CD4-positive, alpha-beta T cell (primary cell): ENCODE measurements around the gene GIGYF1. TPM values are rescaled to one million over a fixed set of nuclear protein-coding genes. Genes with fewer than 3 reads are reported as not detected.
"Not testable (repeated sequence)": the region's sequence is repeated elsewhere in the genome, so short reads cannot be mapped to it uniquely, and the experiment has no call there.

Source experiments
- ATAC-seq: fragments of 200-7000 bp; cut with Tn5 transposase; one replicate; pipeline ENCODE4 v1.10.0; 2022; ENCODE audit warnings: mild to moderate bottlenecking; ENCODE audit not compliant: poor library complexity
- CTCF ChIA-PET: fragments of 350-600 bp; sonication (Branson Sonifier 250); formaldehyde crosslinking; loops from one replicate; lab custom pipeline; 2021; ENCODE audit warnings: antibody characterized with exemption, inconsistent platforms; lab: Charles Lee
- POLR2A ChIA-PET: fragments of 350-600 bp; sonication (Branson Sonifier 250); formaldehyde crosslinking; loops from one replicate; lab custom pipeline; 2021; ENCODE audit warnings: antibody characterized with exemption, inconsistent platforms; lab: Charles Lee
- DNase-seq, 14 experiments: peaks; one replicate each; pipeline ENCODE4 v3.0.0-alpha.2; 2013 to 2020; ENCODE audit warnings: mixed read lengths in 2 of 14
- H3K27ac ChIP-seq, 2 donors: one replicate each; pipeline versions ENCODE4 v1.5.1 to v1.7.0; 2013; ENCODE audit warnings: low read length in 2 of 2, low read depth in 1 of 2, mild to moderate bottlenecking in 1 of 2
- H3K27me3 ChIP-seq, 2 experiments: 1 replicate in 1 of 2; 2 replicates in 1 of 2; pipeline versions ENCODE4 v1.6.1 to v1.7.0; 2013; ENCODE audit warnings: low read length in 2 of 2, control low read depth in 1 of 2, mild to moderate bottlenecking in 1 of 2, moderate library complexity in 1 of 2; ENCODE audit not compliant: insufficient read depth in 2 of 2, control insufficient read depth in 1 of 2
- H3K36me3 ChIP-seq: one replicate; pipeline ENCODE4 v1.6.1; 2013; ENCODE audit warnings: low read length, control low read depth; ENCODE audit not compliant: insufficient read depth
- H3K4me1 ChIP-seq: one replicate; pipeline ENCODE4 v1.6.1; 2013; ENCODE audit warnings: low read length, control low read depth; ENCODE audit not compliant: insufficient read depth
- H3K4me3 ChIP-seq: one replicate; pipeline ENCODE4 v1.5.1; 2013; ENCODE audit warnings: mild to moderate bottlenecking, low read length, moderate library complexity
- H3K9me3 ChIP-seq, 2 experiments: 1 replicate in 1 of 2; 2 replicates in 1 of 2; pipeline versions ENCODE4 v1.6.1 to v1.7.0; 2013; ENCODE audit warnings: low read length in 2 of 2, mild to moderate bottlenecking in 2 of 2, control low read depth in 1 of 2, moderate library complexity in 1 of 2; ENCODE audit not compliant: control insufficient read depth in 1 of 2, insufficient read depth in 1 of 2
- H3K27ac Mint-ChIP-seq: one replicate; pipeline ENCODE4 v1.8.0; 2020; ENCODE audit warnings: mixed read lengths
- H3K27me3 Mint-ChIP-seq: one replicate; pipeline ENCODE4 v1.8.0; 2021; ENCODE audit warnings: mixed read lengths
- H3K36me3 Mint-ChIP-seq: one replicate; pipeline ENCODE4 v1.8.0; 2021; ENCODE audit warnings: low read depth, mixed read lengths
- H3K4me1 Mint-ChIP-seq: one replicate; pipeline ENCODE4 v1.8.0; 2021; ENCODE audit warnings: low read depth, mixed read lengths
- H3K4me3 Mint-ChIP-seq: one replicate; pipeline ENCODE4 v1.8.0; 2020; ENCODE audit warnings: mild to moderate bottlenecking, mixed read lengths
- H3K9me3 Mint-ChIP-seq: one replicate; pipeline ENCODE4 v1.8.0; 2020; ENCODE audit warnings: mixed read lengths
- intact Hi-C, 2 experiments: fragments of 100-400 bp; cut with DNase I in 1 of 2; cut with micrococcal nuclease in 1 of 2; formaldehyde crosslinking; loops; one replicate each; pipeline versions ENCODE4 v1.15.1 to v1.9.0; 2023 to 2025; cut with DNase I, micrococcal nuclease
- total RNA-seq, 174 experiments: library from RNA in 2 of 174; stranded (reverse) in 2 of 174; gene quantifications; one replicate each; pipeline ENCODE4 v1.2.3 and lab custom pipeline; 2021 to 2026
- TF ChIP-seq, protein P1 (sequence below): fragments of 200-600 bp; IDR thresholded peaks from one replicate; pipeline ENCODE4 v1.8.0; 2022; ENCODE audit warnings: antibody characterized with exemption, mild to moderate bottlenecking

The GIGYF1 gene
- total RNA-seq, 2 experiments from 2014 or later, result 75.5 to 78.8 TPM

DNA sequence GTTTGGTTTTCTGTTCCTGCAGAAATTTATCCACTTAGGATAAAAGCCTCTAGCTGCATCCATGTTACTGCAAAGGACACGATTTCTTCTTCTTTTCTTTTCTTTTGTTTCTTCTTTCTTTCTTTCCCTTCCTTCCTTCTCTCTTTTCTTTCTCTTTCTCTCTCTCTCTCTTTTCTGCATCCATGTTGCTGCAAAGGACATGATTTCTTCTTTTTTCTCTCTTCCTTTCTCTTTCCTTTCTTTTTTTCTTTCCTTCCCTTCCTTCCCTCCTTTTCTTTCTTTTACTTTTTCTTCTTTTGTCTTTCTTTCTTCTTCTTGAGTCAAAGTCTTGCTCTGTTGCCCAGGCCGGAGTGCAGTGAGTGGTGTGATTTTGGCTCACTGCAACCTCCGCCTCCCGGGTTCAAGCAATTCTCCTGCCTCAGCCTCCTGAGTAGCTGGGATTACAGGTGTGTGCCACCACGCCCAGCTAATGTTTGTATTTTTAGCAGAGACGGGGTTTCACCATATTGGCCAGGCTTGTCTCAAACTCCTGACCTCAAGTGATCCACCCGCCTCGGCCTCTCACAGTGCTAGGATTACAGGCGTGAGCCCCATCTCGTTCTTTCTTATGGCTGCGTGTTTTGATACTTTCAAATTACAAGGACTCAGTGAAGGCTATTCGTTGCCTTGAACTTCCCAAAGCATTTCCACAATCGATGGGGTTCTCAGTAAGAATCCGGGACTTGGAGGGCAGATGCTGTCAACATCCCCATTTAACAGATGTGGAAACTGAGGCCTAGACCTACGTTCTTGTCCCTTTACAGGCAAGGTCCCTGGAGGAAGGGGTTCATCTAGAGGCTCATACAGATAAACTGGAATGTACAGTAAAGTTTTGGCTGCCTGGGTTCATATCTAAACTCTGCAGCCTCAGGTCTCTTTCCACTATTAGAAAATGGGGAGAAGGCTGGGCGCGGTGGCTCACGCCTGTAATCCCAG is 22.4 kb downstream of the GIGYF1 start:
- POLR2A ChIA-PET, result interaction anchor here (0.5 to 1.6 kb wide), 3 partner anchors 18 to 85 kb away, joined by 3 to 17 read pairs (median 3); partner anchors contain the start of genes FBXO24, LRCH4 and MOSPD3
- Mint-ChIP-seq H3K27ac (peak overlapping the region; percentile 92), H3K4me3 (peak overlapping the region; percentile 90)

DNA sequence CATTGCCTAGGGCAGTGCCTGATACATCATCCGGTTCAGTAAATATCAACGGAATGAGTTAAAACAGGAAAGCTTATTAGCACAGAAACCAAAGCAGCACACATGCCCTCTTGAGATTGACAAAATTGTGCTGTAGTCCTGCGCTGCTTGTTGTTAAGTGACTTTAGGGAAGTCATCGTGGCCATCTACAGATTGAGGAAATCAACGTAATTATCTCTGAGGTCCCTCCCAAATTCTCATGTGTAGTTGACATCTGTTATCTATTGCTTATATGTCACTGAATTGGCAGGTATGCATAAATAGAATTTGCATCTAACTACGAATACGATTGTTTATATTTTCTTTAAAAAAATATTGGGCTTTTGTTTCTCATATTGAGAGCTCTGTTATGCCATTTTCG is 24.0 kb downstream of the GIGYF1 start:
- Mint-ChIP-seq H3K9me3 (no peaks in the 10 kb centered on the region), H3K27ac (no peak overlapping the region), H3K36me3 (peaks cover 14% of the 10 kb centered on the region), H3K4me1 (peaks cover 5% of the 10 kb centered on the region), H3K4me3 (no peak overlapping the region), H3K27me3 (no peaks in the 10 kb centered on the region)
- ATAC-seq (no peak), DNase-seq (no peak)
- Histone ChIP-seq H3K4me3 (no peak overlapping the region), H3K36me3 (no peaks in the 10 kb centered on the region), H3K9me3 (no peaks in the 10 kb centered on the region), H3K4me1 (peaks cover 18% of the 10 kb centered on the region), H3K27ac (no peak overlapping the region), H3K27me3 (no peaks in the 10 kb centered on the region)
- ChIA-PET CTCF (no interaction called here), POLR2A (interaction anchor here (0.9 to 1.0 kb wide), 2 partner anchors 36 to 83 kb away, joined by 3 read pairs; partner anchors contain the start of gene POP7)
- intact Hi-C loops, result loop anchor here (5.0 kb wide), 2 partner anchors 43 to 233 kb away; partner anchors contain the start of gene PPP1R35 (in 1 of the 2)
- TF ChIP-seq, protein P1, sequence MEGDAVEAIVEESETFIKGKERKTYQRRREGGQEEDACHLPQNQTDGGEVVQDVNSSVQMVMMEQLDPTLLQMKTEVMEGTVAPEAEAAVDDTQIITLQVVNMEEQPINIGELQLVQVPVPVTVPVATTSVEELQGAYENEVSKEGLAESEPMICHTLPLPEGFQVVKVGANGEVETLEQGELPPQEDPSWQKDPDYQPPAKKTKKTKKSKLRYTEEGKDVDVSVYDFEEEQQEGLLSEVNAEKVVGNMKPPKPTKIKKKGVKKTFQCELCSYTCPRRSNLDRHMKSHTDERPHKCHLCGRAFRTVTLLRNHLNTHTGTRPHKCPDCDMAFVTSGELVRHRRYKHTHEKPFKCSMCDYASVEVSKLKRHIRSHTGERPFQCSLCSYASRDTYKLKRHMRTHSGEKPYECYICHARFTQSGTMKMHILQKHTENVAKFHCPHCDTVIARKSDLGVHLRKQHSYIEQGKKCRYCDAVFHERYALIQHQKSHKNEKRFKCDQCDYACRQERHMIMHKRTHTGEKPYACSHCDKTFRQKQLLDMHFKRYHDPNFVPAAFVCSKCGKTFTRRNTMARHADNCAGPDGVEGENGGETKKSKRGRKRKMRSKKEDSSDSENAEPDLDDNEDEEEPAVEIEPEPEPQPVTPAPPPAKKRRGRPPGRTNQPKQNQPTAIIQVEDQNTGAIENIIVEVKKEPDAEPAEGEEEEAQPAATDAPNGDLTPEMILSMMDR, result no peak

More for the DNA sequence above, 22.4 kb downstream of the GIGYF1 start:
- DNase-seq (no peak), ATAC-seq (no peak)
- H3K9me3 ChIP-seq, result no peaks in the 10 kb centered on the region
- H3K36me3 ChIP-seq, result peaks cover 4% of the 10 kb centered on the region
- H3K4me1 Mint-ChIP-seq, result peaks cover 9% of the 10 kb centered on the region
- CTCF ChIA-PET, result interaction anchor here (0.7 to 1.6 kb wide), 2 partner anchors 39 to 191 kb away, joined by 3 to 4 read pairs; no protein-coding TSS in a partner anchor
- H3K27ac ChIP-seq, result no peak overlapping the region
- no peaks in the 10 kb centered on the region for H3K27me3 ChIP-seq
- H3K4me3 ChIP-seq, result no peak overlapping the region
- intact Hi-C loops, result loop anchor here (2.0 to 5.0 kb wide), 5 partner anchors 35 to 234 kb away; partner anchors contain the start of gene PPP1R35 (in 1 of the 2)
- TF ChIP-seq, protein P1, result no peak
- no peaks in the 10 kb centered on the region for H3K27me3 Mint-ChIP-seq
- H3K36me3 Mint-ChIP-seq, result peaks cover 22% of the 10 kb centered on the region
- H3K9me3 Mint-ChIP-seq, result no peaks in the 10 kb centered on the region
- H3K4me1 ChIP-seq, result peaks cover 24% of the 10 kb centered on the region

DNA sequence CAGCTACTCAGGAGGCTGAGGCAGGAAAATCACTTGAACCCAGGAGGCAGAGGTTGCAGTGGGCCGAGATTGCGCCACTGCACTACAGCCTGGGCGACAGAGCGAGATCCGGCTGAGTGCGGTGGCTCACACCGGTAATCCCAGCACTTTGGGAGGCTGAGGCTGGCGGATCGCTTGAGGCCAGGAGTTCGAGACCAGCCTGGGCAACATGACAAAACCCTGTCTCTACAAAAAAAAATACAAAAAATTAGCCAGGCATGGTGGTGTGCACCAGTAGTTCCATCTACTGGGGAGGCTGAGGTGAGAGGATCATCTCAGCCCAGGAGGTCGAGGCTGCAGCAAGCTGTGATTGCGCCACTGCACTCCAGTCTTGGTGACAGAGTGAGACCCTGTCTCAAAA is 24.9 kb downstream of the GIGYF1 start:
- CTCF ChIA-PET, H3K4me1 Mint-ChIP-seq: not testable (repeated sequence)
- POLR2A ChIA-PET, result interaction anchor here (1.0 kb wide), 1 partner anchor 37 kb away, joined by 3 read pairs; the partner anchor contains the start of gene POP7

More for the DNA sequence above, 24.9 kb downstream of the GIGYF1 start:
- H3K27me3 Mint-ChIP-seq, intact Hi-C loops, DNase-seq, H3K27ac Mint-ChIP-seq, H3K36me3 ChIP-seq, H3K36me3 Mint-ChIP-seq, ATAC-seq, H3K27me3 ChIP-seq, H3K9me3 ChIP-seq, H3K27ac ChIP-seq, H3K4me3 ChIP-seq, H3K9me3 Mint-ChIP-seq, H3K4me3 Mint-ChIP-seq: not testable (repeated sequence)
- H3K4me1 ChIP-seq, result peaks cover 11% of the 10 kb centered on the region
